Tibial artery (tissue), 4 donors: ENCODE results near the gene ELOA.

Source experiments
- DNase-seq, 2 donors: peaks; one replicate each; pipeline ENCODE4 v3.0.0-alpha.2; 2019
- H3K27ac ChIP-seq, 2 donors: fragments of 200-600 bp; sonication (generic) in 1 of 2; 1 replicate in 1 of 2; 2 replicates in 1 of 2; pipeline ENCODE4 v1.5.1; 2018 to 2019; ENCODE audit warnings: mild to moderate bottlenecking in 1 of 2
- H3K27me3 ChIP-seq, 2 donors: fragments of 200-600 bp; sonication (generic) in 1 of 2; one replicate each; pipeline versions ENCODE4 v1.5.1 to v1.6.0; 2016 to 2019
- H3K36me3 ChIP-seq, 3 donors: fragments of 200-600 bp; sonication (generic) in 2 of 3; one replicate each; pipeline ENCODE4 v1.5.1; 2016 to 2019; ENCODE audit warnings: mild to moderate bottlenecking in 2 of 3
- H3K4me1 ChIP-seq, 4 donors: fragments of 200-600 bp; sonication (generic) in 2 of 4; 1 replicate in 3 of 4; 2 replicates in 1 of 4; pipeline ENCODE4 v1.5.1; 2016 to 2019
- H3K4me3 ChIP-seq, 2 donors: fragments of 200-600 bp; sonication (generic) in 1 of 2; 1 replicate in 1 of 2; 2 replicates in 1 of 2; pipeline ENCODE4 v1.5.1; 2018 to 2019; ENCODE audit warnings: mild to moderate bottlenecking in 2 of 2
- H3K9me3 ChIP-seq, 3 donors: fragments of 200-600 bp; sonication (generic) in 1 of 3; one replicate each; pipeline ENCODE4 v1.5.1; 2016 to 2019
- CTCF ChIP-seq, 2 experiments: fragments of 200-600 bp in 1 of 2; fragments of 450-650 bp in 1 of 2; IDR thresholded peaks; one replicate each; pipeline ENCODE4 v1.5.1; 2017 to 2019; ENCODE audit warnings: antibody characterized with exemption in 2 of 2, mild to moderate bottlenecking in 1 of 2, moderate library complexity in 1 of 2
- intact Hi-C: fragments of 100-400 bp; cut with DNase I; formaldehyde crosslinking; loops from one replicate; pipeline ENCODE4 v1.15.0; 2023; ENCODE audit warnings: low total_unique reads

The ELOA gene

DNA sequence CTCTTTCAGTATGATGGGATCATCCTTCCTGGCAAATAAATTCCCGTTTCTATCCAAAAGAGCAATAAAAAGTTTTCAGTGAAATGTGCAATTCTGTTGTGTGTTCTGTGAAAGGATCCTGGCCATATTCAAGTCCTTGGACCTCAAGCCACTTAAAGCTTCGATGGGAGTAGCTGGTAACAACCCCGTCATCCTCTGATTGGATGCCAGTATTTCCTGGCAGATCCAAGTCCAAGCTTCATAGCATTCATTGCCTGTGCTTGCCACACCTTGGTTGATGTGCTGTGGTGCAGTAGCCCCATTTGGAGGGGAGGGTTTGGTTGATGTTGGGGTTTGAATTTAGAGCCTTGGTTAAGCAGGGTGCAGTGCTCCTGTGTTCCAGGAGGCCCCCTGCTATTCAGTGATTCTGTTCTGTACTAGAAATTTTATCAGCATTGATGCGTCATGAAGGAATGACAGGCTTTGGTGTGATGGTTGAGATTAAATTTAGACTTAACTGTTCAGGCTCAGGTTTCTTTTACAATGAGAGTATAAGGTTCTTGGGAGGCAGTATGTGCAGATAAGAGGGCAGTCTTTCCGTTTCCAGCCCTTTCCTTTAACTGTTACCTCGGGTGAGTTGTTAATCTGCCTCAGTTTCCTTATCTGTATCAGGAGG is 46.8 kb upstream of the ELOA start:
- H3K27ac ChIP-seq, result no peak overlapping the region
- no peaks in the 10 kb centered on the region for H3K27me3 ChIP-seq
- TF ChIP-seq CTCF (IDR thresholded peaks at IDR 0.05), result no peak
- peaks cover 75 to 87% (median 78%) of the 10 kb centered on the region in 3 donors for H3K36me3 ChIP-seq
- H3K9me3 ChIP-seq, result no peaks in the 10 kb centered on the region
- no peak overlapping the region for H3K4me3 ChIP-seq
- H3K4me1 ChIP-seq, result peaks cover 0 to 45% (median 35%) of the 10 kb centered on the region in 4 donors
- no peak for DNase-seq
- intact Hi-C loops, result no loop called here

GRCh38 chr1:23698466-23698865 is 44.8 kb upstream of the ELOA start:
- peaks cover 0 to 32% (median 22%) of the 10 kb centered on the region in 4 donors for H3K4me1 ChIP-seq
- no peak for DNase-seq
- TF ChIP-seq CTCF (IDR thresholded peaks at IDR 0.05), result no peak
- no peak overlapping the region for H3K4me3 ChIP-seq
- H3K27me3 ChIP-seq, result no peaks in the 10 kb centered on the region
- H3K9me3 ChIP-seq, result no peaks in the 10 kb centered on the region
- H3K27ac ChIP-seq, result no peak overlapping the region
- intact Hi-C loops, result no loop called here
- H3K36me3 ChIP-seq, result peaks cover 71 to 97% (median 77%) of the 10 kb centered on the region in 3 donors

DNA sequence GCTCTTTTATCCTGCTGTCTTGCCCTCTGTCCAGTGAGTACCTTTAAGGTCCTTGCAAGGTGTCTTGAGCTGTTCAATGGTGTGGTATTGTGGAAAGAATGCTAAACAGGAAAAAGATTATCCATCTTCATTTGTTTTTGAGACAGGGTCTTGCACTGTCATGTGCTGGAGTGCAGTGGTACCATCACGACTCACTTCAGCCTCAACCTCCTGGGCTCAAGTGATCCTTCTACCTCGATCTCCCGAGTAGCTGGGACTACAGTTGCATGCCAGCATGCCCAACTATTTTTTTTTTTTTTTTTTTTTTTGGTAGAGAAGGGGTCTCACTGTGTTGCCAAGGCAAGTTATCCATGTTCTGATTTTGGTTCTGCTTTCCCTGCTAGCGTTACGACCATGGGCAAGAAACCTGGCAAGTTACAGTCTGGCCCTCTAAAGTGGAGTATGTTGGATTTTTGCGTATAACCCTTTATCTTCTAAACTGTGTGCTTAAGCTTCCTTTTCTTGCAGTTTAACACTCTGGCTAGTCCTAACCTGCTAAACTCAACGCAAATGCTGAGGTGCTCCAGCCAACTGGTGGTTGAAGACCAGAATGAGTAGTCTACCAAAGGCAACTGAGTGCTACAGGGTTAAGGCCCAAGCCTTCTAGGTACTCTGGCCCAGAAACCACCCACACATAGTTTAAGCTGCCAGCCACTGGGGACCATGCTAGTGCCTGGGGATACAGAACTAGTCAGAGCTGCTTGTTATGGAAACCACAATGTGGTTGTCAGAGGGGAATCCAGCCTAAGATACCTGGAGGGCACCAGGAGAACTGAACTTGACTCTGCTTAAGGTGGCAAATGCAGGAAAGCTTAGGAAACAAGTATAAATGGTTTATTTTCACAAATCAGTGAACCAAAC is 43.7 kb upstream of the ELOA start:
- Histone ChIP-seq H3K4me3 (no peak overlapping the region), H3K9me3 (no peaks in the 10 kb centered on the region), H3K4me1 (peaks cover 0 to 21% (median 13%) of the 10 kb centered on the region in 4 donors), H3K27ac (no peak overlapping the region), H3K36me3 (peaks cover 66 to 90% (median 66%) of the 10 kb centered on the region in 3 donors), H3K27me3 (no peaks in the 10 kb centered on the region)
- no peak for TF ChIP-seq CTCF (IDR thresholded peaks at IDR 0.05)
- intact Hi-C loops, result no loop called here
- no peak for DNase-seq

- H3K36me3 ChIP-seq, result peaks cover 49 to 79% (median 51%) of the 10 kb centered on the region in 3 donors
- DNase-seq, result no peak
- H3K27me3 ChIP-seq, result no peaks in the 10 kb centered on the region
- no peak overlapping the region for H3K4me3 ChIP-seq
- H3K9me3 ChIP-seq, result no peaks in the 10 kb centered on the region
- intact Hi-C loops, result no loop called here
- TF ChIP-seq CTCF (IDR thresholded peaks at IDR 0.05), result no peak
- peaks cover 0 to 8% (median 2%) of the 10 kb centered on the region in 4 donors for H3K4me1 ChIP-seq
- H3K27ac ChIP-seq, result no peak overlapping the region
These were observed 42.0 kb upstream of the ELOA start for GRCh38 chr1:23701310-23701709.

DNA sequence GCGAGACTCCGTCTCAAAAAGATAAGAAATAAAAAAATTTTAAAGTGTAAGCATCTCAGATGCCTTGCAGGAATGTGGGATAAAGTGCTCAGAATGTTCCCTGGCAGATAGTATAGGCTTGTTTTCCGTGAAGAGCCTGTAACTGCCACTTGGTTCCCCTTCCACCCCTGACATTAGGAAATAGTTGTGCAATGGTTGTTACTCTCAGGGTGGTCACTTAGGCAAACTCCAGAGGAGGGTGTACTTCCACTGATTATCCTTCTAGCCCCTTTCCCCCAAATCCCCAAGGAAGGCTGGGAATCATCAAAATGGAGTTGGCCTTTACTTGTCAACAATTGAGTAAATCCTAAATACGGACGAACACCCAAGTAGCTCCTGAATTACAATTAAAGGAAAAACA is 41.3 kb upstream of the ELOA start:
- intact Hi-C loops, result no loop called here
- H3K4me1 ChIP-seq, result peaks cover 0 to 8% (median 0%) of the 10 kb centered on the region in 4 donors
- peaks cover 43 to 73% (median 46%) of the 10 kb centered on the region in 3 donors for H3K36me3 ChIP-seq
- H3K9me3 ChIP-seq, result no peaks in the 10 kb centered on the region
- H3K27me3 ChIP-seq, result no peaks in the 10 kb centered on the region
- no peak overlapping the region for H3K4me3 ChIP-seq
- H3K27ac ChIP-seq, result no peak overlapping the region
- DNase-seq, result no peak
- no peak for TF ChIP-seq CTCF (IDR thresholded peaks at IDR 0.05)
